Panc1 (cell line): ENCODE results near the gene SPATA31D1. TPM values are rescaled to one million over a fixed set of nuclear protein-coding genes. Genes with fewer than 3 reads are reported as not detected.

Source experiments
- ATAC-seq: fragments of 200-7000 bp; cut with Tn5 transposase; 2 replicates; pipeline ENCODE4 v1.9.1; 2020; ENCODE audit warnings: mild to moderate bottlenecking, moderate library complexity
- BruUV-seq: library from RNA; stranded (reverse); fragments of 400-500 nt; replicated peaks from 2 replicates; lab custom pipeline; 2021; lab: Mats Ljungman, UMichigan
- CTCF ChIA-PET: fragments of 300-600 bp; sonication (Branson Sonifier 250); formaldehyde crosslinking; loops from one replicate; lab custom pipeline; 2022; ENCODE audit warnings: antibody characterized with exemption; lab: Charles Lee
- POLR2A ChIA-PET: fragments of 300-600 bp; sonication (Branson Sonifier 250); formaldehyde crosslinking; loops from one replicate; lab custom pipeline; 2022; ENCODE audit warnings: antibody characterized with exemption; lab: Charles Lee
- DNase-seq: peaks from one replicate; pipeline ENCODE4 v3.0.0-alpha.2; 2010; ENCODE audit warnings: low read depth, low spot score
- H3K27ac ChIP-seq: 2 replicates; pipeline ENCODE4 v1.5.1; 2011; ENCODE audit warnings: mild to moderate bottlenecking, low read length, inconsistent platforms
- H3K27me3 ChIP-seq: fragments of 200-500 bp; sonication (Bioruptor generic); 2 replicates; pipeline ENCODE4 v1.6.0; 2014; ENCODE audit warnings: low read length, inconsistent platforms; ENCODE audit not compliant: control insufficient read depth, insufficient read depth
- H3K36me3 ChIP-seq: fragments of 200-500 bp; sonication (Bioruptor generic); 2 replicates; pipeline ENCODE4 v1.5.1; 2014; ENCODE audit warnings: inconsistent platforms, mild to moderate bottlenecking, low read length, moderate library complexity; ENCODE audit not compliant: control insufficient read depth, insufficient read depth
- H3K4me1 ChIP-seq: 2 replicates; pipeline ENCODE4 v1.5.1; 2011; ENCODE audit warnings: inconsistent platforms, mild to moderate bottlenecking, low read length, moderate library complexity; ENCODE audit not compliant: control insufficient read depth, insufficient read depth
- H3K4me3 ChIP-seq, 2 experiments: 2 replicates each; pipeline ENCODE4 v1.5.1; 2011 to 2012; ENCODE audit warnings: low read depth in 2 of 2, low read length in 2 of 2, mild to moderate bottlenecking in 2 of 2, inconsistent platforms in 1 of 2, moderate library complexity in 1 of 2
- H3K9me3 ChIP-seq: fragments of 200-500 bp; sonication (Bioruptor generic); 2 replicates; pipeline ENCODE4 v1.5.1; 2014; ENCODE audit warnings: low read depth, mild to moderate bottlenecking, inconsistent platforms, low read length, moderate library complexity; ENCODE audit not compliant: control insufficient read depth, insufficient read depth
- CTCF ChIP-seq: fragments of 450-650 bp; IDR thresholded peaks from 2 replicates; pipeline ENCODE4 v1.5.1; 2017; ENCODE audit warnings: mild to moderate bottlenecking
- POLR2AphosphoS5 ChIP-seq: IDR thresholded peaks from 2 replicates; pipeline ENCODE4 v1.6.1; 2012; ENCODE audit warnings: mild to moderate bottlenecking, low read depth, low read length, moderate library complexity
- REST ChIP-seq, 2 experiments: IDR thresholded peaks; 2 replicates each; pipeline ENCODE4 v1.6.1; 2011 to 2012; ENCODE audit warnings: low read depth in 2 of 2, control low read depth in 1 of 2, low read length in 1 of 2, mild to moderate bottlenecking in 1 of 2, moderate library complexity in 1 of 2; ENCODE audit not compliant: insufficient read depth in 1 of 2
- SIN3A ChIP-seq: IDR thresholded peaks from 2 replicates; pipeline ENCODE4 v1.6.1; 2012; ENCODE audit warnings: low read depth, mild to moderate bottlenecking, low read length, moderate library complexity, borderline replicate concordance; ENCODE audit not compliant: insufficient read depth
- TCF7L2 ChIP-seq: IDR thresholded peaks from 2 replicates; pipeline ENCODE4 v1.6.1; 2011; ENCODE audit warnings: mild to moderate bottlenecking, low read depth, low read length, inconsistent platforms
- in situ Hi-C: cut with HindIII; loops from 2 replicates; pipeline ENCODE4 v1.10.0; 2016; ENCODE audit warnings: low sequenced_read_pairs, low pct_unique_long_range_greater_than_20kb
- intact Hi-C: fragments of 100-400 bp; cut with micrococcal nuclease; formaldehyde crosslinking; loops from one replicate; pipeline ENCODE4 v1.10.0; 2022; ENCODE audit not compliant: unreplicated experiment
- total RNA-seq: library from RNA; stranded (reverse); gene quantifications from one replicate; pipeline ENCODE4 v1.2.1, GENCODE V29; 2021; ENCODE audit not compliant: unreplicated experiment

SPATA31D1 gene
- total RNA-seq, 1 experiment from 2014 or later = not detected

- BruUV-seq = no TSS peak
These were observed 23.7 kb downstream of the SPATA31D1 start for GRCh38 chr9:82012276-82012675.

GRCh38 chr9:82020331-82020730, 31.8 kb downstream of the SPATA31D1 start:
- Histone ChIP-seq H3K4me1 (no peaks in the 10 kb centered on the region), H3K9me3 (no peaks in the 10 kb centered on the region), H3K4me3 (no peak overlapping the region), H3K36me3 (no peaks in the 10 kb centered on the region), H3K27ac (no peak overlapping the region), H3K27me3 (no peaks in the 10 kb centered on the region)
- no TSS peak for BruUV-seq
- POLR2A ChIA-PET = no interaction called here
- CTCF ChIA-PET = no interaction called here
- intact Hi-C loops = no loop called here
- no peak for TF ChIP-seq SIN3A
- TF ChIP-seq POLR2AphosphoS5 = no peak
- no peak for TF ChIP-seq TCF7L2
- TF ChIP-seq REST (IDR thresholded peaks at IDR 0.05; ENCODE audit: insufficient read depth in 1 of 2, low read depth in 2 of 2, low read length in 1 of 2) = no peak
- TF ChIP-seq CTCF = no peak
- in situ Hi-C loops = no loop called here
- ATAC-seq (no peak), DNase-seq (no peak)

More at GRCh38 chr9:82012276-82012675, 23.7 kb downstream of the SPATA31D1 start:
- in situ Hi-C loops = no loop called here
- Histone ChIP-seq H3K4me3 (no peak overlapping the region), H3K27ac (no peak overlapping the region), H3K9me3 (no peaks in the 10 kb centered on the region), H3K36me3 (no peaks in the 10 kb centered on the region), H3K4me1 (no peaks in the 10 kb centered on the region), H3K27me3 (no peaks in the 10 kb centered on the region)
- DNase-seq (no peak), ATAC-seq (no peak)
- ChIA-PET POLR2A (no interaction called here), CTCF (no interaction called here)
- intact Hi-C loops = no loop called here
- no peak for TF ChIP-seq SIN3A
- no peak for TF ChIP-seq CTCF
- no peak for TF ChIP-seq REST (IDR thresholded peaks at IDR 0.05; ENCODE audit: insufficient read depth in 1 of 2, low read depth in 2 of 2, low read length in 1 of 2)
- TF ChIP-seq POLR2AphosphoS5 = no peak
- no peak for TF ChIP-seq TCF7L2
